H1 (cell line): ENCODE data around the gene TMEM238. TPM values are rescaled to one million over a fixed set of nuclear protein-coding genes. Genes with fewer than 3 reads are reported as not detected.

Experiments used
- CTCF ChIA-PET: fragments of 300-600 bp; sonication (Branson Sonifier 250); formaldehyde crosslinking; loops from one replicate; lab custom pipeline; 2021; ENCODE audit not compliant: partially characterized antibody; lab: Charles Lee
- POLR2A ChIA-PET: fragments of 300-600 bp; sonication (Branson Sonifier 250); formaldehyde crosslinking; loops from one replicate; lab custom pipeline; 2021; ENCODE audit warnings: inconsistent platforms; ENCODE audit not compliant: partially characterized antibody; lab: Charles Lee
- DNase-seq, 2 experiments: peaks; one replicate each; pipeline versions ENCODE4 v3.0.0 to v3.0.0-alpha.2; 2010 to 2022; ENCODE audit warnings: low spot score in 2 of 2, low read depth in 1 of 2, mixed read lengths in 1 of 2
- FAIRE-seq: peaks from 2 replicates; lab custom pipeline; 2011; peaks lifted over from hg19 to GRCh38; lab: Jason Lieb, UNC
- H2AFZ ChIP-seq: 2 replicates; pipeline ENCODE4 v1.8.1; 2012; ENCODE audit warnings: low read length, inconsistent platforms
- H2AK5ac ChIP-seq: 2 replicates; pipeline ENCODE4 v1.6.1; 2013; ENCODE audit warnings: low read depth, low read length
- H2BK120ac ChIP-seq: replicated peaks from 2 replicates; pipeline ENCODE3; 2013; ENCODE audit warnings: low read depth, low read length, inconsistent platforms
- H2BK12ac ChIP-seq: 2 replicates; pipeline ENCODE4 v1.6.1; 2013; ENCODE audit warnings: low read depth, low read length
- H2BK15ac ChIP-seq: 2 replicates; pipeline ENCODE4 v1.6.1; 2013; ENCODE audit warnings: low read length
- H2BK20ac ChIP-seq: 2 replicates; pipeline ENCODE4 v1.6.1; 2013; ENCODE audit warnings: low read length
- H2BK5ac ChIP-seq: 2 replicates; pipeline ENCODE4 v1.6.1; 2013; ENCODE audit warnings: low read depth, low read length
- H3K14ac ChIP-seq: 2 replicates; pipeline ENCODE4 v1.6.1; 2013; ENCODE audit warnings: inconsistent platforms; ENCODE audit not compliant: insufficient read length
- H3K18ac ChIP-seq: 2 replicates; pipeline ENCODE4 v1.6.1; 2013; ENCODE audit warnings: low read length; ENCODE audit errors: extremely low read depth
- H3K23ac ChIP-seq: 2 replicates; pipeline ENCODE4 v1.6.1; 2013; ENCODE audit warnings: inconsistent platforms; ENCODE audit not compliant: insufficient read length
- H3K23me2 ChIP-seq: 2 replicates; pipeline ENCODE4 v1.6.1; 2013; ENCODE audit warnings: low read depth, low read length
- H3K27ac ChIP-seq: 2 replicates; pipeline ENCODE4 v1.6.1; 2011; ENCODE audit warnings: low read depth, low read length, inconsistent platforms
- H3K27me3 ChIP-seq, 4 experiments: replicated peaks in 1 of 4; 1 replicate in 1 of 4; 2 replicates in 3 of 4; pipeline versions ENCODE4 v1.6.1 to v1.8.1; 2011 to 2013; ENCODE audit warnings: low read length in 3 of 4, mild to moderate bottlenecking in 3 of 4, inconsistent platforms in 2 of 4, mixed read lengths in 2 of 4, moderate library complexity in 1 of 4; ENCODE audit not compliant: control insufficient read depth in 3 of 4, insufficient read depth in 3 of 4; ENCODE audit errors: extremely low read depth in 1 of 4
- H3K36me3 ChIP-seq, 4 experiments: 2 replicates each; pipeline versions ENCODE4 v1.6.1 to v1.8.1; 2011 to 2013; ENCODE audit warnings: mild to moderate bottlenecking in 4 of 4, low read length in 3 of 4, moderate library complexity in 2 of 4, control low read depth in 1 of 4, inconsistent platforms in 1 of 4; ENCODE audit not compliant: insufficient read depth in 4 of 4, control insufficient read depth in 2 of 4
- H3K4ac ChIP-seq: replicated peaks from 2 replicates; pipeline ENCODE3; 2013; ENCODE audit warnings: low read length, low read depth, mixed read lengths, inconsistent platforms; ENCODE audit not compliant: insufficient read length
- H3K4me1 ChIP-seq, 4 experiments: replicated peaks in 1 of 4; 1 replicate in 1 of 4; 2 replicates in 3 of 4; pipeline versions ENCODE4 v1.6.1 to v1.8.1; 2011 to 2013; ENCODE audit warnings: low read length in 3 of 4, inconsistent platforms in 2 of 4, mixed read lengths in 1 of 4; ENCODE audit not compliant: insufficient read depth in 4 of 4, control insufficient read depth in 3 of 4
- H3K4me2 ChIP-seq, 2 experiments: 2 replicates each; pipeline versions ENCODE4 v1.6.1 to v1.8.1; 2011 to 2013; ENCODE audit warnings: low read depth in 2 of 2, low read length in 2 of 2, control low read depth in 1 of 2, inconsistent platforms in 1 of 2, mild to moderate bottlenecking in 1 of 2; ENCODE audit not compliant: insufficient read depth in 1 of 2
- H3K4me3 ChIP-seq, 4 experiments: fragments of 200-600, 300-600 bp in 1 of 4; sonication (generic), shearing (Covaris generic), sonication (Bioruptor Twin) in 1 of 4; 2 replicates each; pipeline versions ENCODE4 v1.5.1 to v1.8.1; 2011 to 2016; ENCODE audit warnings: low read length in 4 of 4, low read depth in 3 of 4, control low read depth in 2 of 4, inconsistent platforms in 2 of 4, mild to moderate bottlenecking in 2 of 4, mixed read lengths in 1 of 4, moderate library complexity in 1 of 4; ENCODE audit not compliant: insufficient read depth in 2 of 4; ENCODE audit errors: extremely low read depth in 1 of 4
- H3K56ac ChIP-seq: replicated peaks from 2 replicates; pipeline ENCODE3; 2013; ENCODE audit warnings: low read depth, mild to moderate bottlenecking, mixed read lengths, low read length, inconsistent platforms; ENCODE audit not compliant: insufficient read length
- H3K79me1 ChIP-seq: 2 replicates; pipeline ENCODE4 v1.6.1; 2013; ENCODE audit warnings: low read depth, low read length, control low read depth
- H3K79me2 ChIP-seq, 2 experiments: 2 replicates each; pipeline versions ENCODE4 v1.6.1 to v1.8.1; 2012 to 2013; ENCODE audit warnings: low read length in 2 of 2, mild to moderate bottlenecking in 2 of 2, inconsistent platforms in 1 of 2; ENCODE audit not compliant: insufficient read depth in 2 of 2, control insufficient read depth in 1 of 2
- H3K9ac ChIP-seq, 4 experiments: replicated peaks in 1 of 4; 1 replicate in 1 of 4; 2 replicates in 3 of 4; pipeline versions ENCODE4 v1.6.1 to v1.8.1; 2011 to 2013; ENCODE audit warnings: low read depth in 3 of 4, low read length in 3 of 4, control low read depth in 2 of 4, mild to moderate bottlenecking in 2 of 4, moderate library complexity in 2 of 4, inconsistent platforms in 1 of 4; ENCODE audit errors: extremely low read depth in 1 of 4
- H3K9me3 ChIP-seq, 2 experiments: 2 replicates each; pipeline versions ENCODE4 v1.6.1 to v1.8.1; 2012 to 2013; ENCODE audit warnings: mild to moderate bottlenecking in 2 of 2, moderate library complexity in 2 of 2, control low read depth in 1 of 2, inconsistent platforms in 1 of 2, low read depth in 1 of 2, low read length in 1 of 2, mixed read lengths in 1 of 2; ENCODE audit not compliant: insufficient read depth in 2 of 2
- H4K20me1 ChIP-seq, 2 experiments: replicated peaks in 1 of 2; 2 replicates each; pipeline versions ENCODE3 to v1.8.1; 2011 to 2013; ENCODE audit warnings: inconsistent platforms in 2 of 2, low read length in 2 of 2, mild to moderate bottlenecking in 1 of 2; ENCODE audit not compliant: insufficient read depth in 2 of 2, control insufficient read depth in 1 of 2
- H4K5ac ChIP-seq: 2 replicates; pipeline ENCODE4 v1.6.1; 2013; ENCODE audit warnings: low read length, low read depth, mixed read lengths, inconsistent platforms; ENCODE audit not compliant: insufficient read length
- H4K8ac ChIP-seq: 2 replicates; pipeline ENCODE4 v1.8.0; 2013; ENCODE audit warnings: mild to moderate bottlenecking, moderate library complexity, low read length, inconsistent platforms; ENCODE audit not compliant: insufficient read depth; ENCODE audit errors: extremely low read depth
- H4K91ac ChIP-seq: replicated peaks from 2 replicates; pipeline ENCODE3; 2013; ENCODE audit warnings: low read length, mixed read lengths, inconsistent platforms; ENCODE audit not compliant: insufficient read length
- CBX5 ChIP-seq: fragments of 300-800, 300-1000 bp; sonication (generic); IDR thresholded peaks from 2 replicates; pipeline ENCODE4 v1.7.1; 2016; ENCODE audit warnings: antibody characterized with exemption, low read length, low read depth
- KDM5A ChIP-seq: fragments of 200-600 bp; IDR thresholded peaks from 2 replicates; pipeline ENCODE4 v1.7.1; 2012; ENCODE audit warnings: mild to moderate bottlenecking, low read length, inconsistent platforms, mixed read lengths
- MAFK ChIP-seq: IDR thresholded peaks from 2 replicates; pipeline ENCODE4 v1.6.1; 2012; ENCODE audit warnings: low read depth, mild to moderate bottlenecking, improper control_type of control experiment, low read length
- POLR2A ChIP-seq, 2 experiments: IDR thresholded peaks; 1 replicate in 1 of 2; 2 replicates in 1 of 2; pipeline ENCODE4 v1.6.1; 2011; ENCODE audit warnings: low read depth in 2 of 2, low read length in 2 of 2, mild to moderate bottlenecking in 2 of 2; ENCODE audit errors: control extremely low read depth in 1 of 2
- SIN3A ChIP-seq, 2 experiments: IDR thresholded peaks in 1 of 2; conservative IDR thresholded peaks in 1 of 2; 2 replicates each; pipeline ENCODE4 v1.6.1; 2011 to 2012; ENCODE audit warnings: low read length in 2 of 2, improper control_type of control experiment in 1 of 2, low read depth in 1 of 2, mild to moderate bottlenecking in 1 of 2
- SP1 ChIP-seq: IDR thresholded peaks from 2 replicates; pipeline ENCODE4 v1.6.1; 2011; ENCODE audit warnings: low read depth, low read length
- SP4 ChIP-seq: IDR thresholded peaks from 2 replicates; pipeline ENCODE4 v1.6.1; 2012; ENCODE audit warnings: low read length, inconsistent platforms
- TEAD4 ChIP-seq: IDR thresholded peaks from 2 replicates; pipeline ENCODE4 v1.6.1; 2012; ENCODE audit warnings: low read depth, low read length, inconsistent platforms, mixed read lengths
- USF2 ChIP-seq: IDR thresholded peaks from 2 replicates; pipeline ENCODE4 v1.6.1; 2011; ENCODE audit warnings: low read length, improper control_type of control experiment
- WGBS, 2 experiments: shearing (Covaris generic) in 1 of 2; methylation state at CpG; one replicate each; pipeline versions ENCODE4 v1.1.6 to v1.1.7; 2013 to 2015; ENCODE audit warnings: low lambda C conversion rate in 2 of 2, mixed read lengths in 2 of 2, inconsistent platforms in 1 of 2, low coverage in 1 of 2, missing lambda C conversion rate in 1 of 2; ENCODE audit not compliant: insufficient replicate concordance in 2 of 2, insufficient coverage in 1 of 2, insufficient read length in 1 of 2; ENCODE audit errors: extremely low coverage in 1 of 2, missing lambda C conversion rate in 1 of 2; 5-methylcytosine and 5-hydroxymethylcytosine counted together
- polyA plus RNA-seq, 7 experiments: library from polyadenylated mRNA; depleted of rRNA in 3 of 7; stranded (reverse) in 5 of 7; unstranded in 2 of 7; fragments of >200 nt in 5 of 7; fragments of 200-250 nt in 2 of 7; gene quantifications; 1 replicate in 5 of 7; 2 replicates in 1 of 7; 4 replicates in 1 of 7; pipeline versions ENCODE4 v1.2.1 to v1.2.3, GENCODE V29; 2011 to 2013; ENCODE audit warnings: missing spikeins in 2 of 7, mixed read lengths in 2 of 7
- total RNA-seq: library from RNA; stranded (reverse); fragmentation: NEBNext Ultra II Directional; extraction: Animal tissue kit (Norgen Biotek cat#: 25700); gene quantifications from 2 replicates; pipeline ENCODE4 v1.2.1, GENCODE V29; 2021
- TF ChIP-seq, protein P1 (sequence below): IDR thresholded peaks from 2 replicates; pipeline ENCODE4 v1.6.1; 2012; ENCODE audit warnings: inconsistent platforms

Gene TMEM238
- total and polyA plus RNA-seq, 2 of the 8 experiments (the other 6 are each of a cell fraction or from before 2014, with no cell fraction given): 0.53 to 3.8 TPM

- Histone ChIP-seq H3K4me1 (peaks cover 0 to 20% (median 13%) of the 10 kb centered on the region in 4 experiments; a peak in 6 of 7 replicates), H2AK5ac (peak overlapping the region; percentile 95), H3K36me3 (peaks cover 12 to 38% (median 28%) of the 10 kb centered on the region in 4 experiments), H3K18ac (peak overlapping the region; percentile 99), H3K56ac (peak overlapping the region; percentile 62), H3K23me2 (peaks cover 13% of the 10 kb centered on the region), H3K4ac (peak overlapping the region; percentile 94), H4K91ac (peak overlapping the region; percentile 100), H2AFZ (peak overlapping the region; percentile 75; the same call in 1 of the 2 replicates), H3K9ac (peak overlapping the region; percentile 78 to 86 (median 84)), H3K9me3 (no peaks in the 10 kb centered on the region; a peak in 1 of 4 replicates), H3K27me3 (peaks cover 0 to 4% (median 1%) of the 10 kb centered on the region in 4 experiments; a peak in 2 of 7 replicates), H3K4me2 (peak overlapping the region; percentile 88 to 99), H2BK15ac (peak overlapping the region; percentile 97), H2BK20ac (peak overlapping the region; percentile 92; the same call in 1 of the 2 replicates), H3K27ac (peak overlapping the region; percentile 94), H2BK120ac (peak overlapping the region; percentile 93), H4K5ac (peak overlapping the region; percentile 98), H3K79me1 (peaks cover 15% of the 10 kb centered on the region), H4K8ac (peak overlapping the region; percentile 97; the same call in 1 of the 2 replicates), H3K79me2 (peaks cover 12 to 32% of the 10 kb centered on the region in 2 experiments), H2BK5ac (peak overlapping the region; percentile 97), H4K20me1 (peaks cover 23 to 24% of the 10 kb centered on the region in 2 experiments), H2BK12ac (peak overlapping the region; percentile 64), H3K23ac (no peak overlapping the region), H3K4me3 (peak overlapping the region; percentile 38 to 98 (median 72)), H3K14ac (no peak overlapping the region)
- WGBS, 2 experiments: 1% methylated on average over 36 of the region's 72 CpGs; no CpG with 5 or more reads in 1 of the 2 experiments
- POLR2A ChIA-PET: interaction anchor here (0.6 to 34.6 kb wide), 74 partner anchors 5 to 332 kb away, joined by 3 to 874 read pairs (median 5); partner anchors contain the start of genes C19orf85, DNAAF3, EPS8L1 and FIZ1
- CTCF ChIA-PET: interaction anchor here (1.3 to 2.2 kb wide), 3 partner anchors 10 to 96 kb away, joined by 7 to 8 read pairs (median 7); partner anchors contain the start of gene TMEM238
- DNase-seq (peak; percentile 96), FAIRE-seq (peak; percentile 55)
- TF ChIP-seq KDM5A (no peak), SIN3A (conservative IDR thresholded peaks at IDR 0.05 in 1 of 2, IDR thresholded peaks at IDR 0.05 in 1 of 2; ENCODE audit: low read depth in 1 of 2, low read length in 2 of 2) (peak in 1 of 2 experiments; percentile 41; a peak in 1 of 4 replicates), POLR2A (IDR thresholded peaks at IDR 0.05; ENCODE audit: control extremely low read depth in 1 of 2, low read depth in 2 of 2, low read length in 2 of 2) (peak in 1 of 2 experiments; percentile 95; a peak in 2 of 3 replicates), TEAD4 (no peak), CBX5 (no peak), SP1 (peak; percentile 92), USF2 (peak; percentile 91), SP4 (peak; percentile 60; the same call in 1 of the 2 replicates), MAFK (no peak)
- TF ChIP-seq, protein P1, sequence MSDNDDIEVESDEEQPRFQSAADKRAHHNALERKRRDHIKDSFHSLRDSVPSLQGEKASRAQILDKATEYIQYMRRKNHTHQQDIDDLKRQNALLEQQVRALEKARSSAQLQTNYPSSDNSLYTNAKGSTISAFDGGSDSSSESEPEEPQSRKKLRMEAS: peak; percentile 93
Observed at GRCh38 chr19:55407800-55408532, 23.9 kb upstream of the TMEM238 start.
